Measurements from ENCODE around the gene PCP2. TPM values are rescaled to one million over a fixed set of nuclear protein-coding genes. Genes with fewer than 3 reads are reported as not detected.
A peak's percentile ranks its signal among the peaks of the same experiment; 100 is the strongest.

Gene PCP2
- total and polyA plus RNA-seq, 2 of the 13 experiments (the other 11 are each of a cell fraction or from before 2014, with no cell fraction given), result 0.62 TPM; not detected in 1

GRCh38 chr19:7595466-7596133 is 37.9 kb downstream of the PCP2 start, which contains the start of gene CAMSAP3 (continued):
- TF ChIP-seq SP5 (CRISPR knock-in tag; IDR thresholded peaks at IDR 0.05; ENCODE audit: borderline replicate concordance, low read depth), result peak; percentile 57; the same call in 1 of the 2 replicates
- peak; percentile 60 for TF ChIP-seq HOXA3 (CRISPR knock-in tag; IDR thresholded peaks at IDR 0.05)
- TF ChIP-seq KLF12 (CRISPR knock-in tag; IDR thresholded peaks at IDR 0.05; ENCODE audit: borderline replicate concordance), result no peak
- no peak for TF ChIP-seq NFE2L1 (CRISPR knock-in tag; IDR thresholded peaks at IDR 0.05; ENCODE audit: borderline replicate concordance)
- peak; percentile 58 for TF ChIP-seq PAXIP1 (CRISPR knock-in tag; conservative IDR thresholded peaks at IDR 0.05)
- peak; percentile 30; the same call in 1 of the 2 replicates for TF ChIP-seq ARID4A (CRISPR knock-in tag; IDR thresholded peaks at IDR 0.05; ENCODE audit: borderline replicate concordance)
- no peak for TF ChIP-seq ZBTB42 (CRISPR knock-in tag; IDR thresholded peaks at IDR 0.05)
- TF ChIP-seq ZNF160 (CRISPR knock-in tag; IDR thresholded peaks at IDR 0.05), result 0 out of 2 replicates have a peak, but pooled peaks have one; percentile 12
- TF ChIP-seq KLF16 (CRISPR knock-in tag; IDR thresholded peaks at IDR 0.05), result 0 out of 4 replicates have a peak, but pooled peaks of 1 of the 2 experiments have one; percentile 47
- TF ChIP-seq SALL1 (CRISPR knock-in tag; IDR thresholded peaks at IDR 0.05), result peak; percentile 33; the same call in 1 of the 2 replicates
- no peak for TF ChIP-seq SP1 (IDR thresholded peaks at IDR 0.05)
- peak; percentile 42; the same call in 1 of the 2 replicates for TF ChIP-seq SP1 (CRISPR knock-in tag; IDR thresholded peaks at IDR 0.05)
- TF ChIP-seq ZNF441 (CRISPR knock-in tag; IDR thresholded peaks at IDR 0.05; ENCODE audit: borderline replicate concordance), result 0 out of 2 replicates have a peak, but pooled peaks have one; percentile 33
- TF ChIP-seq PATZ1 (CRISPR knock-in tag; IDR thresholded peaks at IDR 0.05), result peak; percentile 88
- peak; percentile 46 for TF ChIP-seq YY1 (IDR thresholded peaks at IDR 0.05; ENCODE audit: insufficient read depth, insufficient replicate concordance, low read depth, low read length)
- TF ChIP-seq ETV5 (CRISPR knock-in tag; IDR thresholded peaks at IDR 0.05; ENCODE audit: borderline replicate concordance), result 0 out of 2 replicates have a peak, but pooled peaks have one; percentile 9
- 0 out of 2 replicates have a peak, but pooled peaks have one; percentile 37 for TF ChIP-seq KAT8 (CRISPR knock-in tag; IDR thresholded peaks at IDR 0.05)
- TF ChIP-seq ZSCAN25 (CRISPR knock-in tag; IDR thresholded peaks at IDR 0.05), result peak; percentile 89
- TF ChIP-seq SAP130 (CRISPR knock-in tag; IDR thresholded peaks at IDR 0.05; ENCODE audit: low read depth), result peak; percentile 62
